ENCODE data around the gene SLC6A3.

SLC6A3 gene

GRCh38 chr5:1402611-1403255, 42.5 kb downstream of the SLC6A3 start:
- Histone ChIP-seq H3K27me3 (ENCODE audit: insufficient read depth, poor library complexity, severe bottlenecking) (peaks cover 2% of the 10 kb centered on the region), H3K4me3 (replicated peaks; ENCODE audit: insufficient read depth, low read length) (no peak overlapping the region), H3K27ac (replicated peaks) (no peak overlapping the region)
- no peak for DNase-seq (ENCODE audit: low read depth in 1 of 2, low spot score in 1 of 2)
- TF ChIP-seq GABPA (IDR thresholded peaks at IDR 0.05; ENCODE audit: low read depth) (no peak), SPI1 (IDR thresholded peaks at IDR 0.05; ENCODE audit: borderline replicate concordance, low read depth) (no peak), CTCF (IDR thresholded peaks at IDR 0.05; ENCODE audit: insufficient read depth, low read length) (no peak), REST (IDR thresholded peaks at IDR 0.05; ENCODE audit: insufficient replicate concordance, low read depth) (no peak), POLR2AphosphoS5 (IDR thresholded peaks at IDR 0.05; ENCODE audit: low read depth) (no peak)

GRCh38 chr5:1401536-1402138, 43.6 kb downstream of the SLC6A3 start:
- no peak for DNase-seq (ENCODE audit: low read depth in 1 of 2, low spot score in 1 of 2)
- TF ChIP-seq GABPA (IDR thresholded peaks at IDR 0.05; ENCODE audit: low read depth) (no peak), SPI1 (IDR thresholded peaks at IDR 0.05; ENCODE audit: borderline replicate concordance, low read depth) (no peak), CTCF (IDR thresholded peaks at IDR 0.05; ENCODE audit: insufficient read depth, low read length) (no peak), REST (IDR thresholded peaks at IDR 0.05; ENCODE audit: insufficient replicate concordance, low read depth) (no peak), POLR2AphosphoS5 (IDR thresholded peaks at IDR 0.05; ENCODE audit: low read depth) (no peak)
- H3K27me3 ChIP-seq (ENCODE audit: insufficient read depth, poor library complexity, severe bottlenecking): peaks cover 5% of the 10 kb centered on the region

GRCh38 chr5:1400936-1401335, 44.3 kb downstream of the SLC6A3 start:
- DNase-seq (ENCODE audit: low read depth in 1 of 2, low spot score in 1 of 2): no peak
- Histone ChIP-seq H3K4me3 (replicated peaks; ENCODE audit: insufficient read depth, low read length) (no peak overlapping the region), H3K27ac (replicated peaks) (no peak overlapping the region), H3K27me3 (ENCODE audit: insufficient read depth, poor library complexity, severe bottlenecking) (peaks cover 5% of the 10 kb centered on the region)
- no peak for TF ChIP-seq POLR2AphosphoS5 (IDR thresholded peaks at IDR 0.05; ENCODE audit: low read depth)
- no peak for TF ChIP-seq REST (IDR thresholded peaks at IDR 0.05; ENCODE audit: insufficient replicate concordance, low read depth)
- no peak for TF ChIP-seq CTCF (IDR thresholded peaks at IDR 0.05; ENCODE audit: insufficient read depth, low read length)
- no peak for TF ChIP-seq SPI1 (IDR thresholded peaks at IDR 0.05; ENCODE audit: borderline replicate concordance, low read depth)
- no peak for TF ChIP-seq GABPA (IDR thresholded peaks at IDR 0.05; ENCODE audit: low read depth)

More at GRCh38 chr5:1401536-1402138, 43.6 kb downstream of the SLC6A3 start:
- H3K27ac ChIP-seq (replicated peaks): no peak overlapping the region
- no peak overlapping the region for H3K4me3 ChIP-seq (replicated peaks; ENCODE audit: insufficient read depth, low read length)
